ENCODE measurements around the gene NKX2-3.

Gene NKX2-3

DNA sequence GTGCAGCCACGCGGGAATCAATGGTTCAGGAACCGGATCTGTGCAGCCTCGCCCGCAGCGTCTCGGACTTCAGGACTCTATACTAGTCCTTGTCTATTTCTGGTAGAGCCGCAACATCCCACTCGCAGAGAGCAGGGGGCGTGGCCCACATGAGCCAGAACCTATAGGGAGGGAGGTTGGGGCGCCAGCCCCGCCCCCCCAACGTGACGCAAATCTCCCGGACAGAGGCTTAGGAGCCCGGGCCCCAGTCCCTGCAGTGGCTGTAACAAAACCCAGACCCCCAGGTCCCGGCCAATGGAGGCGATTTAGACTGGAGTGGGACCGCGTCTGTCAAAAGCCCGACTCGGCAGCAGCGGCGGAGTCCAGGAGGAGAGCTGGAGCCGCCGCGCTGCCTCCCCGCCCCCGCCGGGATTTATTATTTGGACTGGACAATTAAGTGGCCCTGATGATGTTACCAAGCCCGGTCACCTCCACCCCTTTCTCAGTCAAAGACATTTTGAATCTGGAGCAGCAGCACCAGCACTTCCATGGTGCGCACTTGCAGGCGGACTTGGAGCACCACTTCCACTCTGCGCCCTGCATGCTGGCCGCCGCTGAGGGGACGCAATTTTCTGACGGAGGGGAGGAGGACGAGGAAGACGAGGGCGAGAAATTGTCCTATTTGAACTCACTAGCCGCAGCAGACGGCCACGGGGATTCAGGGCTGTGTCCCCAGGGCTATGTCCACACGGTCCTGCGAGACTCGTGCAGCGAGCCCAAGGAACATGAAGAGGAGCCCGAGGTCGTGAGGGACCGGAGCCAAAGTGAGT lies at the start of gene NKX2-3:
Gene NKX2-3 (plus strand): TSS at position 256 of the 809 bp plus-strand sequence. CDS start 190 bp downstream, at position 446.
- DNase-seq = no peak

- DNase-seq = no peak
Measured at GRCh38 chr10:99484626-99485581, 47.8 kb upstream of the NKX2-3 start.

DNA sequence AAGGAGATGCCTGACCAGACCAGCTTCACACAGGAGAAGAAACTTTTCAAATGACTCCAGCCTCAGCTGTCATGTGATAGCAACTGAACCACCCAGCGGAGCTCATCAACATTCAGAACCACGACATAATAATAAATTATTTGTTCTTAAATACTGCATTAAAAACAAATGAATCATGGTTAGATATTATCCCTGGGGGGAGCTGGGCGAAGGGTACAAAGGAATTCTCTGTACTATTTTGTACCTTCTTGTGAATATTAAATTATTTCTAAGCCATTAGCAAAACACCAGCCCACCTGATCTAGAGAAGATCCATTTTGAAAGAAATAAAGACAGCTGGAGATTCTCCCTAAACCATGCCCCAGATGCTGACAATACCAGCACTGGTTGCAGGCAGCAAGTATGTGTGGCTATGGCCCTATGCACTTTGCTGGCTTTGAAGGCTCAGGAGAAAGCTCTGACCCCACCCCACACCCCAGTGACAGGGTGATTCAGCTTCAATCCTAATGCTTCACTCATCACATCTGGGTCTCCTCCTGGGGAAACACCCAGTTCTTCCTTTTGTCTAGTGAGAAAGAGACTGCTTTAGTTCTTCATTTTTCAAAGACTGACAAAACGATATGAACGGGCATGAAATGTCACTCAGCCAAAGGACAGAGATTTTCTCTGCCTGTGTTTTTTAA lies 45.5 kb upstream of the NKX2-3 start:
- no peak for DNase-seq

DNA sequence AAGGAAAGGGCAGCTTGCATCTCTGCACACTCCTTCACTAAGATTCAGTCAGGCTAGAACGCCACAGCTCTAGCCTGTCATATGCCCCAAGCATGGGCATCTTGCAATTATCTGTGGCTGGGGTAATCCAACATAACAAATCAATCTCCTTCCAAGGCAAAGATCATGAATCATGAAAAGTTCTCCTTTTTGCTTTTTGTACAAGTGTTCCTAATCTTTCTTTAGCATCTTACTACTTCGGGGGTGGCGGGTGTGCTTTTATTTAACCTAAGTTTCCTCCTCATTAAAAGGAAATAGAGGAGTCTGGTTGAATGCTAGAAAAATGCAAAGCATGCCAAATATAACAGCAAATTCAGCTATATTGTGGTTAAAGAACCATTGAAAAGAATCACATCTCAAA lies 43.5 kb upstream of the NKX2-3 start:
- no peak for DNase-seq

DNA sequence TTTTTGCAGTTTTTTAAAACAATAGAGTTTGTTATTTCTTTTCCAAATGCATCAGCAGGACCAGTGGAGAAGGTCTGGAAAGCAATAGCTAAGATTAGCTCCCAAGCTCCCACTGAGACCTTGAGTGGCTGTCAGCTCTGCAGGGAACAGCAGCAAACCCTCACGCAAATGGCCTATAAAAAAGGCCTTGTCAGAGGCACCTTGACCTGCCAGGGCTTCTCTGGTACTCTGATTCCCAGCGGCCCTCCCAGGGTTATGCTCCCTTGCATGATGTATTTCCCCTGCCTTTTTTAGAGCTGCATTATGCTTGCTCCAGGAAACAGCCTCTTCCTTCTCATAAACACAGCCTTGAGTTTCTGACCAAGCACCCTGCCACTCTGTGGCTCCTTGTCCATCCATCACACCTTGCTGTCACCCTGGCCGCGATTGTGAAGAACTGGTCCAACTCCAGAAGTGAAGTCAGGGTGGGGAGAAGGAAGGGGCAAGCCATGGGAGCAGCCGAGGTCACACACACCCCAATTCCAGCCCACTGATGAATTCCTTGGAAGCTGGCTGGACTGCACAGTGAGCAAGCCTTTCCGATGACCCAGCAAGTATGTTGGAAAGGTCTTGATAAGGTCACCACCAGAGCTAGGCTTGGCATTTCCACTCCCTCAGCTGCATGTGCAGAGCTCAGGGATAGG lies 35.3 kb upstream of the NKX2-3 start:
- no peak for DNase-seq

GRCh38 chr10:99506416-99506815 lies 26.3 kb upstream of the NKX2-3 start:
- DNase-seq = no peak

- DNase-seq = no peak
Measured at GRCh38 chr10:99507265-99507664, 25.5 kb upstream of the NKX2-3 start.

DNA sequence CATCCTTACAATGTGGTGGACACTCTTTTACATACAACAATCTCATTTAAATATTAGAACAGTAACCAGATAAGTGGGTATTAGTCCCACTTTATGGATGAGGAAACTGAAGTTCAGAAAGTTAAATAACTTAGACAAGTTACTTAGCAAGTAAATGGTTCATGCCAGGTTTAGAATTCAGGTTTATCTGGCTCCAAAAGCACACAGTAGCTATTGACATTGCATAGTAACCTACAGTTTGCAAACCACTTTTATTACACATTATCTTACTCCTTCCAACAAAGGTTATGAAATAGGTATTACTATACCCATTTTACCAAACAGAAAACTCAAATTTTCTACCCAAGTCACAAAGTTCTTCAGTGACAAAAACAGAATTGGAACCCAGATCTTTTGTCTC lies 19.7 kb upstream of the NKX2-3 start:
- DNase-seq = no peak

GRCh38 chr10:99519690-99520039 lies 13.1 kb upstream of the NKX2-3 start:
- no peak for DNase-seq

- DNase-seq = no peak
Measured at GRCh38 chr10:99520040-99520846, 12.5 kb upstream of the NKX2-3 start.

GRCh38 chr10:99520847-99521764 lies 11.6 kb upstream of the NKX2-3 start:
- DNase-seq = no peak

DNA sequence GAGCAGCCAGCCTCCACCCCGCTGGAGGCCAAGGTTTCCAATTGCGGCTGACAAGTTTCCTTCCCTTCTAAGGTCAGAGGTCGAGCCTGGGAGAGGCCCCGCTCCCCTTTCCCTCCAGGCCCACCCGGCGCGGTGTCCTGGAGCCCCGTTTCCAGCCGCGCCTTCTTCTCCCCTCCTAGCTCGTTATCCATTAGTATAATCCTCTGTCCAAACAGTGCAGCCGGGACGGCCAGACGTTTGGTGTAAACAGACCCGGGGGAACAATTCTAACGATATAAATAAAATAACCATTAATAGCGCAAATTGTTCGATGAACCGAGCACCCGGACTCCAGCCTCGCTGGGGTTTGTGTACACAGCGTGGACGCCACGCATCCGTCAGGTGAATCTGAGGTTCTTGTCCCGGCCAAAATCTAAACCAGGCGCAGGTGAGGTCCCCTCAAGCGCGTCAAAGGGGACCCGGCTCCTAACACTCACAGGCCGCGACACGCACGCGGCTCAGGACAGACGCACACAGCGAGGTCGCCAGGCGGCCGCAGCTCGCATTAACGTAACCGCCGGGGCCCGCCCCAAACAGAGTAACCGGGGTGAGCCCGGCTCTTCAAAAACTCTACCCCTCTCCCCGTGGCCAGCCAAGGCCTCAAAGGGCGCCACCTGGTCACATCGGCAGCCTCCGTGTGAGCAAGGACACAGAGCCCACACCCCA lies 10.8 kb upstream of the NKX2-3 start:
- DNase-seq = no peak

- DNase-seq = no peak
Measured at GRCh38 chr10:99522470-99523250, 10.1 kb upstream of the NKX2-3 start.

GRCh38 chr10:99523251-99523773 lies 9.4 kb upstream of the NKX2-3 start:
- no peak for DNase-seq

- DNase-seq = no peak
Measured at GRCh38 chr10:99524050-99524666, 8.6 kb upstream of the NKX2-3 start.

DNA sequence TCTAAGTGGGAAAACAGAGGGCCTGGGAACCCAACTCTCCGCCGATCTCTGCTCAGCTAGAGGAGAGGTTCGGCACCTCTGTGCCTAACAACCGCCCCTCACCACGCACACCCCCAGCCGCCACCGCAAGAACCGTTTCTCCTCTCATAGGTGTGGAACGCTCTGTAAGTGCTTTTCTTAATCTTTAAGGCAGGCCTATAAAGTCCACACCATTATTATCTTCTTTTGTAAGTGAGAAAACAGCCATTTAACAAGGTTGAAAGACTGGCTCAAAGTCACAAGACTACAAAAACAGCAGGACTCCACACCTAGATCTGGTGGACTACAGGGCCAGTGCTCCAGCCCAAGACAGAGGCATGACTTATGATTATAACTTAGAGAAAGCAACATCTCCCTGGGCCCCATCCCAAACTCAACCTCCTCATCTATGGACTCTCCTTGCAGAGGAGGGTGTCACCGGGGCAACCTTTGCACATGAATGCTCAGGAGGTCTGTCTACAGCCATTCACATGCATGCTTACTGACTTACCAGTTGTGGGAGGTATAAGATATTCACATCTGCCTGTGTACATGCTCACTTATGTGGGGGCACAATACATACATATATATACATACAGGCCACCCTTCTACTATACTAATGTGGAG lies 7.9 kb upstream of the NKX2-3 start:
- DNase-seq = no peak

GRCh38 chr10:99525897-99526296 lies 6.8 kb upstream of the NKX2-3 start:
- no peak for DNase-seq
